Fibroblast of lung (primary cell): ENCODE measurements around the gene APOBEC3A. TPM values are rescaled to one million over a fixed set of nuclear protein-coding genes. Genes with fewer than 3 reads are reported as not detected.

Experiments
- DNase-seq, 2 donors: peaks; one replicate each; pipeline versions ENCODE4 v3.0.0 to v3.0.0-alpha.2; 2010; ENCODE audit warnings: low read depth in 2 of 2
- H2AFZ ChIP-seq: 2 replicates; pipeline ENCODE4 v1.5.1; 2012; ENCODE audit warnings: low read length, control low read depth, inconsistent platforms
- H3K27ac ChIP-seq: 2 replicates; pipeline ENCODE4 v1.5.1; 2011; ENCODE audit warnings: low read length, control low read depth; ENCODE audit not compliant: insufficient read depth
- H3K27me3 ChIP-seq: 2 replicates; pipeline ENCODE4 v1.5.1; 2011; ENCODE audit warnings: mild to moderate bottlenecking, low read length; ENCODE audit not compliant: control insufficient read depth, insufficient read depth
- H3K36me3 ChIP-seq: 2 replicates; pipeline ENCODE4 v1.5.1; 2011; ENCODE audit warnings: low read length; ENCODE audit not compliant: control insufficient read depth, insufficient read depth
- H3K4me1 ChIP-seq: 2 replicates; pipeline ENCODE4 v1.5.1; 2011; ENCODE audit warnings: low read length; ENCODE audit not compliant: control insufficient read depth, insufficient read depth; ENCODE audit errors: extremely low read depth
- H3K4me2 ChIP-seq: 2 replicates; pipeline ENCODE4 v1.5.1; 2011; ENCODE audit warnings: low read length, control low read depth; ENCODE audit not compliant: insufficient read depth; ENCODE audit errors: extremely low read depth
- H3K4me3 ChIP-seq, 4 experiments: fragments of 200-600 bp in 1 of 4; sonication (generic) in 1 of 4; replicated peaks in 1 of 4; 2 replicates each; pipeline ENCODE4 v1.5.1; 2011 to 2016; ENCODE audit warnings: low read length in 4 of 4, low read depth in 3 of 4, mild to moderate bottlenecking in 3 of 4, control low read depth in 2 of 4, inconsistent platforms in 1 of 4, mixed read lengths in 1 of 4; ENCODE audit not compliant: insufficient read depth in 1 of 4; ENCODE audit errors: control extremely low read depth in 1 of 4
- H3K79me2 ChIP-seq: 2 replicates; pipeline ENCODE4 v1.5.1; 2012; ENCODE audit warnings: mild to moderate bottlenecking, low read length, inconsistent platforms; ENCODE audit not compliant: control insufficient read depth, insufficient read depth
- H3K9ac ChIP-seq: 2 replicates; pipeline ENCODE4 v1.5.1; 2011; ENCODE audit warnings: mild to moderate bottlenecking, low read length, control low read depth; ENCODE audit not compliant: insufficient read depth
- H3K9me3 ChIP-seq: 2 replicates; pipeline ENCODE4 v1.5.1; 2012; ENCODE audit warnings: low read depth, low read length; ENCODE audit not compliant: control insufficient read depth, insufficient read depth
- H4K20me1 ChIP-seq: 2 replicates; pipeline ENCODE4 v1.5.1; 2011; ENCODE audit warnings: low read length; ENCODE audit not compliant: control insufficient read depth, insufficient read depth; ENCODE audit errors: extremely low read depth
- EZH2 ChIP-seq: IDR thresholded peaks from 2 replicates; pipeline ENCODE4 v1.5.1; 2012; ENCODE audit warnings: low read length, control low read depth, mild to moderate bottlenecking; ENCODE audit errors: missing control alignments
- polyA plus RNA-seq, 2 donors: library from polyadenylated mRNA; depleted of rRNA in 1 of 2; stranded (reverse) in 1 of 2; unstranded in 1 of 2; fragments of >200 nt; gene quantifications; 2 replicates each; pipeline ENCODE4 v1.2.1, GENCODE V29; 2011 to 2012; ENCODE audit warnings: missing spikeins in 1 of 2
- total RNA-seq: library from RNA; depleted of rRNA; stranded (reverse); fragments of >200 nt; gene quantifications from 2 replicates; pipeline ENCODE4 v1.2.1, GENCODE V29; 2014
- TF ChIP-seq, protein P1 (sequence below), 2 donors: IDR thresholded peaks in 1 of 2; conservative IDR thresholded peaks in 1 of 2; 1 replicate in 1 of 2; 2 replicates in 1 of 2; pipeline ENCODE4 v1.5.1; 2011 to 2012; ENCODE audit warnings: low read length in 2 of 2, control low read depth in 1 of 2, inconsistent platforms in 1 of 2, low read depth in 1 of 2, mild to moderate bottlenecking in 1 of 2

The APOBEC3A gene
- total and polyA plus RNA-seq, 2 donors (not counting 1 experiment from before 2014, with no cell fraction given): not detected

DNA sequence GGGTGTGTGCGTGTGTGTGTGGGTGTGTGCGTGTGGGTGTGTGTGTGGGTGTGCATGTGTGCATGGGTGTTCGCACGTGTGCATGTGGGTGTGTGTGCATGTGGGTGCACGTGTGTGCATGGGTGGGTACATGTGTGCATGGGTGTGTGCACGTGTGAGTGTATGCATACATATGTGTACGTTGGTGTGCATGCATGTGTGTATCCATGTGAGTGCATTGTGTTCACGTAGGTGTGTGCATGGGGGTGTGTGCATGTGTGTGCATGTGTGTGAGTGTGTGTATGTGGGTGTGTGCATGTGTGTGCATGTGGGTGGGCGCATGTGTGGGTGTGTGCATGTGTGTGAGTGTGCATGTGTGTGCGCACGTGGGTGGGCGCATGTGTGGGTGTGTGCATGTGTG lies 19.9 kb upstream of the APOBEC3A start:
- Histone ChIP-seq H3K4me3 (no peak overlapping the region), H3K9me3 (no peaks in the 10 kb centered on the region), H3K9ac (no peak overlapping the region), H3K79me2 (no peaks in the 10 kb centered on the region), H4K20me1 (no peaks in the 10 kb centered on the region), H3K27ac (no peak overlapping the region), H3K36me3 (no peaks in the 10 kb centered on the region), H3K27me3 (peaks cover 7% of the 10 kb centered on the region), H3K4me2 (no peak overlapping the region), H3K4me1 (no peaks in the 10 kb centered on the region), H2AFZ (no peak overlapping the region)
- TF ChIP-seq, protein P1, sequence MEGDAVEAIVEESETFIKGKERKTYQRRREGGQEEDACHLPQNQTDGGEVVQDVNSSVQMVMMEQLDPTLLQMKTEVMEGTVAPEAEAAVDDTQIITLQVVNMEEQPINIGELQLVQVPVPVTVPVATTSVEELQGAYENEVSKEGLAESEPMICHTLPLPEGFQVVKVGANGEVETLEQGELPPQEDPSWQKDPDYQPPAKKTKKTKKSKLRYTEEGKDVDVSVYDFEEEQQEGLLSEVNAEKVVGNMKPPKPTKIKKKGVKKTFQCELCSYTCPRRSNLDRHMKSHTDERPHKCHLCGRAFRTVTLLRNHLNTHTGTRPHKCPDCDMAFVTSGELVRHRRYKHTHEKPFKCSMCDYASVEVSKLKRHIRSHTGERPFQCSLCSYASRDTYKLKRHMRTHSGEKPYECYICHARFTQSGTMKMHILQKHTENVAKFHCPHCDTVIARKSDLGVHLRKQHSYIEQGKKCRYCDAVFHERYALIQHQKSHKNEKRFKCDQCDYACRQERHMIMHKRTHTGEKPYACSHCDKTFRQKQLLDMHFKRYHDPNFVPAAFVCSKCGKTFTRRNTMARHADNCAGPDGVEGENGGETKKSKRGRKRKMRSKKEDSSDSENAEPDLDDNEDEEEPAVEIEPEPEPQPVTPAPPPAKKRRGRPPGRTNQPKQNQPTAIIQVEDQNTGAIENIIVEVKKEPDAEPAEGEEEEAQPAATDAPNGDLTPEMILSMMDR (conservative IDR thresholded peaks at IDR 0.05 in 1 of 2, IDR thresholded peaks at IDR 0.05 in 1 of 2; ENCODE audit: low read depth in 1 of 2, low read length in 2 of 2): no peak
- TF ChIP-seq EZH2: no peak
- DNase-seq: no peak

DNA sequence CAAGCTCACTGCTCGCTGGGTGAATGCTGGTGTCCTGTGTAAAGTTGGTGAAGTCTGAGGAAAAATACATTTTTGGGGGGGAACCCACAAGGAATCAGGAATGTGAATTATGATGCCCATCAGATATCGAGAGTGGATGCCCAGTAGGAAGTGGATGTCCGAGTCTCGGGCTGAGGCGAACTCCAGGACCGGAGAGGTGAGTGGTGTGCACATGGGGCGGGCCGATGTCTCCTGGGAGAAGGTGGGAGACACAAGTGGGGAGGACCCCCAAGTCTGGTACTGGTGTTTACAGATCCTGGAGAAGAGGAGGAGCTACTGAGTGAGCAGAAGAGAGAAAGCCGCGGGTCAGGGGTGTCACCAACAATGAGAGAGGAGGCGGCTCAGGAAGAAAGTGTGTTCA lies 19.2 kb upstream of the APOBEC3A start:
- H3K27ac ChIP-seq: no peak overlapping the region
- no peaks in the 10 kb centered on the region for H3K4me1 ChIP-seq
- no peaks in the 10 kb centered on the region for H3K9me3 ChIP-seq
- H3K4me2 ChIP-seq: no peak overlapping the region
- TF ChIP-seq, protein P1 (conservative IDR thresholded peaks at IDR 0.05 in 1 of 2, IDR thresholded peaks at IDR 0.05 in 1 of 2; ENCODE audit: low read depth in 1 of 2, low read length in 2 of 2): no peak
- no peak for TF ChIP-seq EZH2
- no peaks in the 10 kb centered on the region for H4K20me1 ChIP-seq
- H3K4me3 ChIP-seq: no peak overlapping the region
- no peaks in the 10 kb centered on the region for H3K79me2 ChIP-seq
- H3K36me3 ChIP-seq: no peaks in the 10 kb centered on the region
- H3K9ac ChIP-seq: no peak overlapping the region
- no peak overlapping the region for H2AFZ ChIP-seq
- H3K27me3 ChIP-seq: peaks cover 7% of the 10 kb centered on the region
- DNase-seq: no peak

DNA sequence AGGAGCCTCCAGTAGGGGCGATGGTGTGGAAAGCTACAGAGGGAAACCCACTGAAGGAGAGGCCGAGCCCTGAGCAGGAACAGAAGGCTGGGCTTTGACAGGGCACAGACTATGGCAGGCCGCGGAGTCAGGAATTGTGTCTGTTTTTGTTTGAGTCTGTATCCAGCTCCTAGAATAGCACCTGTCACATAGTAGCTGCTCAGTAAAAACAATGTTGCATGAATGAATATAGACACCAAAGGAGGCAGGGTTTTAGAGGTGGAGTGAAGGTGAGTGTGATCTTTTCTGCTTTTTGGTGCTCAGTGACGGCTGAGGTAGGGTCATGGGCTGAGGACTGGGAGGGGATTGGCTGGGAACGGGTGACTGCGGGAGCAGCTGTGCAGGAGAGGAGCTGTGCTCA lies 18.5 kb upstream of the APOBEC3A start:
- Histone ChIP-seq H2AFZ (no peak overlapping the region), H3K4me1 (no peaks in the 10 kb centered on the region), H3K4me3 (no peak overlapping the region), H3K9ac (no peak overlapping the region), H3K4me2 (no peak overlapping the region), H3K27me3 (peaks cover 12% of the 10 kb centered on the region), H3K79me2 (no peaks in the 10 kb centered on the region), H4K20me1 (no peaks in the 10 kb centered on the region), H3K9me3 (no peaks in the 10 kb centered on the region), H3K36me3 (no peaks in the 10 kb centered on the region), H3K27ac (no peak overlapping the region)
- DNase-seq: no peak
- TF ChIP-seq EZH2: no peak
- TF ChIP-seq, protein P1 (conservative IDR thresholded peaks at IDR 0.05 in 1 of 2, IDR thresholded peaks at IDR 0.05 in 1 of 2; ENCODE audit: low read depth in 1 of 2, low read length in 2 of 2): no peak
